SK-N-MC (cell line): ENCODE measurements around the gene C1QTNF5.

Source experiments
- EZH2 ChIP-seq: fragments of 200-600 bp; sonication (generic); IDR thresholded peaks from one replicate; pipeline ENCODE4 v1.6.1; 2017; ENCODE audit warnings: antibody characterized with exemption
- POLR2AphosphoS5 ChIP-seq: IDR thresholded peaks from 2 replicates; pipeline ENCODE4 v1.6.1; 2012; ENCODE audit warnings: mild to moderate bottlenecking, low read depth, low read length, borderline replicate concordance

DNA sequence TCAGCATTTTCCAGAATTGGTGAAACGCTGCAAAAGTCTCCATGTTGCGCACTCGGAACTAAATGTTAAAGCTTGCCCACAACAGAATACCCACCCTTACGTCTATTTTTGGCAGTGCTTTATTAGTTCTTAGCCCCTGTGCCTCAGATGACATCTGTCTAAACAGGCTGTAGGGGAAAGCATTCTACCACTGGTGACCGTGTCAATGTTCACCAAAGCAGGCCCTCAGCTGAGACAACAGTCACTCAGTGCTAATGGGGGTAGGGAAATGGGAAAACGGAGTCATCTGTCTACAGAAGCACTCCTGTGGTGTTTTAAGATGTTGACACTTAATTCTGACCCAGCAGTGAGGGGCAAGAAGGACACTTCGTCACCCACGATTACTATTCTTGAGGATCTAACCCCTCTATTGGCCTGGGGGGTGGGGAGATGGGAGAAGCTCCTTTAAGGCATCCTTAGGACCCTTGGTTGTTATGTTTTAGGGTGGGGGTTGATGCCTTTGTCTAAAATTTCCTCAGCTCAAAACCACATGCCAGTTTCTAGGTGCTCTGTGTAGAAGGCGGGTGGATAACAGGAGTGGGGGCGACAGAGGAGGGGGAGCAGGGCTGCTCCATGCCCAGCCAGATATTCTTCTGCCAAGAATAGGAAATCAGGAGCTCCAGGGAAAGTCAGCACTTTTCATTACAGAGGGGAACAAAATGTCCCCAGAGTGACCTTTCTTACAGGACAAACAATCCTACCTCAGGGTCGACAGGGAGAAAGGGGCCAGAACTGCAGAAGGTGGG lies 21.4 kb upstream of the C1QTNF5 start:
- TF ChIP-seq POLR2AphosphoS5 (no peak), EZH2 (no peak)
